HG03108 (cell line): Measurements from ENCODE around the gene CYP8B1.

Experiments
- ATAC-seq: cut with Tn5 transposase; IDR thresholded peaks from one replicate; pipeline ENCODE4 v1.9.1; 2021; ENCODE audit warnings: moderate library complexity; ENCODE audit not compliant: unreplicated experiment

The CYP8B1 gene

GRCh38 chr3:42875325-42876151 lies at the start of gene CYP8B1:
TSS of gene CYP8B1 (minus strand) at chr3:42875879. CDS start at chr3:42875816, 63 bp downstream.
- ATAC-seq = no peak

GRCh38 chr3:42923606-42924005 lies 47.9 kb upstream of the CYP8B1 start:
- no peak for ATAC-seq

GRCh38 chr3:42914771-42915515 lies 39.3 kb upstream of the CYP8B1 start:
- ATAC-seq = no peak

DNA sequence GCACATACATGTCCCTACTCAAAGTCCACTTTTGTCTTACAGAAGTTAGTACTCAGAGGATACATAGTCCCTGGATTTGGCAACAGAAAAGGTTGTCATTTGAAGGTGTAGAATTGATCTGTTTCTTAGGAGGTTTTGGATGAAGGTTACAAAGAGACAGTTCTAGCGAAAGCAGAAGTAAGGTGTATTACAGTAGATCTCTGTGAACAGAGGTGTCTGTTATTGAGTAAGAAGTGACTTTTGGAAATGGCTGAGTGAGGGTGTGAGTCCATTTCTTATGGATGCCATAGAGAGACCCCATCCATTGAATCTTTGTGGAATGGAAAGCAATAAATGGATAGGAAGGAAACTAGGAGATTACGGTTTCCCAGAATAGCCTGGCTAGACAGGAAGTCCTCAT lies 35.9 kb upstream of the CYP8B1 start:
- no peak for ATAC-seq

DNA sequence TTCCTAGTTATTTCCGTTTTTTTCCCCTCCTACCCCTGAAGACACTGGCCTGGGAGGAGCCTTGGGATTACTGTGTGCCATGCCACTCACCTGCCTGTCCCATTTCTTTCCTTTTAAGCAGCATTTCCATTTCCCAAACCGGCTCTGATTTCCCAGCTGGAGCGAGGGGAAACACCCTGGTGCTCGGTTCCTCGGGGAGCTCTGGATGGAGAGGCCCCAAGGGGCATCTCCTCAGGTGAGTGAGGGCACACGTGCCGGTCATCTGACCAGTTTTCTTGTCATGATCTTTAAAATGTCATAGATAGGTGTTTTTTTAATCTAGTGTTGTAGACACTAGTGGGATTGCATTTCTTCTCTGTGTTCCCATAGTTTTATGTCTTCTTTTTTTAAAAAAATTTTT lies 33.0 kb upstream of the CYP8B1 start:
- no peak for ATAC-seq

- no peak for ATAC-seq
Measured at GRCh38 chr3:42906848-42907183, 31.1 kb upstream of the CYP8B1 start.

- ATAC-seq = no peak
Measured at GRCh38 chr3:42906070-42906847, 30.6 kb upstream of the CYP8B1 start, which contains the start of gene ZNF662. TSS of gene ZNF662 (plus strand) at chr3:42906142. CDS start at chr3:42908115, 1,973 bp downstream.

DNA sequence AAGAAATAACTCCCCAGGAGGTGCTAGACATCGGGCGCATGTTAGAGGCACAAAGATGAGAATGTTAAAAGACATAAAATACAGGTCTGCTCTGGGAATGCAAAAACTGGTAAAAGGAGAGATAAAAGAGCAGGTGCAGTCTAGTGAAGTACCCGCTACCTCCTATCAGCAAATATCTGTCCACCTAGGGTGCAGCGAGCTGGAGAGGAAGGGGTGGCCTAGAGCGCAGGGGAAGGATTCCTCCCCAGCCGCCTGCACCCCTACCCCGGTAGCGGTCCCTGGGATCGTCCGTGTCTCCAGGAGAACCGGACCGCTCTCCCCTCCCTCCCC lies 30.0 kb upstream of the CYP8B1 start:
- no peak for ATAC-seq

GRCh38 chr3:42904076-42904475 lies 28.4 kb upstream of the CYP8B1 start:
- no peak for ATAC-seq

GRCh38 chr3:42902257-42902656 lies 26.6 kb upstream of the CYP8B1 start:
- ATAC-seq = no peak

GRCh38 chr3:42901073-42901415 lies 25.4 kb upstream of the CYP8B1 start:
- no peak for ATAC-seq

- no peak for ATAC-seq
Measured at GRCh38 chr3:42900226-42901072, 24.8 kb upstream of the CYP8B1 start.

GRCh38 chr3:42898896-42899675 lies 23.4 kb upstream of the CYP8B1 start:
- ATAC-seq = no peak

DNA sequence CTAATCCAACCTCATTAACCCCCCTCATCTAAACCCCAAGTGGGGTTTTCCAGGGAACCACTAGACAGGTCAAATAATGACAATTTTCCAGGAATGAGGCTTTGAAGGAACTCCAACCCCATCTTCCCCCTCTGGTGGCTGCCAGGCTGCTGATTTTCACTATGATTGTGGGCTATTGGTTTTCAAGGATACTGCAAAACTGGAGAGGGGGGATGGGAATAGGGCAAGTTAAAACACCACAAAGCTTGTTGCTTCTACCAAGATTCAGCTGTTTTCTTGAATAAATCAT lies 19.8 kb upstream of the CYP8B1 start:
- no peak for ATAC-seq

- no peak for ATAC-seq
Measured at GRCh38 chr3:42894698-42895579, 19.3 kb upstream of the CYP8B1 start.

DNA sequence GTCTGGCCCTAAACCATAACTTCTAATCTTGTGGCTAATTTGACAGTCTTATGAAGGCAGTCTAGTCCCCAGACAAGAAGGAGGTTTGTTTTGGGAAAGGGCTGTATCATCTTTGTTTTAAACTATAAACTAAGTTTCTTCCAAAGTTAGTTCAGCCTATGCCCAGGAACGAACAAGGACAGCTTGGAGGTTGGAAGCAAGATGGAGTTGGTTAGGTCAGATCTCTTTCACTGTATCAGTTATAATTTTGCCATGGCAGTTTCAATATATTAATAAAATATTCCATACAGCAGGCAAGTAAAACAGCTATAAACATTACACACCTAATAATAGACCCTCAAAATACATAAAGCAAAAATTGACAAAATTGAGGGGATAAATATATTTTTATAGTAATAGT lies 17.1 kb upstream of the CYP8B1 start:
- no peak for ATAC-seq

- ATAC-seq = no peak
Measured at GRCh38 chr3:42892169-42892568, 16.5 kb upstream of the CYP8B1 start.

- no peak for ATAC-seq
Measured at GRCh38 chr3:42891042-42891441, 15.4 kb upstream of the CYP8B1 start.

GRCh38 chr3:42887084-42887483 lies 11.4 kb upstream of the CYP8B1 start:
- no peak for ATAC-seq
